Prostate gland (tissue), 2 donors: ENCODE data around the gene VPS8.

Experiments used
- CTCF ChIP-seq, 4 experiments: fragments of 200-600 bp in 2 of 4; fragments of 450-650 bp in 2 of 4; sonication (generic) in 2 of 4; IDR thresholded peaks; 1 replicate in 3 of 4; 2 replicates in 1 of 4; pipeline ENCODE4 v1.5.1; 2016 to 2019; ENCODE audit warnings: antibody characterized with exemption in 4 of 4, mild to moderate bottlenecking in 2 of 4, moderate library complexity in 2 of 4
- POLR2A ChIP-seq: fragments of 450-650 bp; IDR thresholded peaks from one replicate; pipeline ENCODE4 v1.6.1; 2016; ENCODE audit warnings: antibody characterized with exemption, mild to moderate bottlenecking

DNA sequence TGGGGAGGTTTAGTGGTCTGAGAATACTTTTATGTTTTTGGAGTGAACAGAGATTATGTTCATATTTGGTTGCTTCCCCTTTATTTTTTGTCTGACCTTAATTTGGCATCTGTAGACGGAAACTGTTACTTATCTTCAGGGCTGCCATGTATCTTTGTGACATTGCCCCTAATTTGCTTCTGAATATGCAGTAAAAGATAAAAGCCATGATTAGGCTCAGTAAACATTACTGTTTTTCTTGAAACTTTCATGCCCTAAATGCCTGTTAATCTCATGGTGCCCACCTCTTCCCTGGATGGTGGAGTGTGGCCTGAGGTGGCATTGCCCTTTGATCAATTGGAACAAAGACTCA is 234.2 kb downstream of the VPS8 start:
- TF ChIP-seq CTCF (IDR thresholded peaks at IDR 0.05) (no peak), POLR2A (no peak)
